ENCODE data around the gene ST8SIA5.

DNA sequence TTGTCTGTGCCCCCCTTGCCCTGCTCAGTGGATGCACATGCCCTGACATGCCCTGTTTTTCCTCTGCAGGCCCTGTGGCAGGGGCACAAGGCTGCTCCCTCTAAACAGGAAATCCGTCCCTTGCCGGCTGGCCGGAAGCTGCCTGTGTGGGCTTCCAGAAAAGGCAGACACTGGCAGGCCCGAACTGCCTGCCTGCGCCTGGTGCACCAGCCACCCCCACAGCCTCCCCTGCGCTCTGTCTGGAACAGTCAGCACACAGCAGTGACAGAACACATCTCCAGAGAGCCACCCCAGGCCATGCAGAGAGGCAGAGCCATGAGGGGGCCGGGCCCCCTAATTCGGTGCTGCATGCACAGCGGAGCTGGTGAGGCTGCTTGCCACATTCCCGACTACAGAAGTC, 133.3 kb downstream of the ST8SIA5 start:
- TF ChIP-seq, protein P1, sequence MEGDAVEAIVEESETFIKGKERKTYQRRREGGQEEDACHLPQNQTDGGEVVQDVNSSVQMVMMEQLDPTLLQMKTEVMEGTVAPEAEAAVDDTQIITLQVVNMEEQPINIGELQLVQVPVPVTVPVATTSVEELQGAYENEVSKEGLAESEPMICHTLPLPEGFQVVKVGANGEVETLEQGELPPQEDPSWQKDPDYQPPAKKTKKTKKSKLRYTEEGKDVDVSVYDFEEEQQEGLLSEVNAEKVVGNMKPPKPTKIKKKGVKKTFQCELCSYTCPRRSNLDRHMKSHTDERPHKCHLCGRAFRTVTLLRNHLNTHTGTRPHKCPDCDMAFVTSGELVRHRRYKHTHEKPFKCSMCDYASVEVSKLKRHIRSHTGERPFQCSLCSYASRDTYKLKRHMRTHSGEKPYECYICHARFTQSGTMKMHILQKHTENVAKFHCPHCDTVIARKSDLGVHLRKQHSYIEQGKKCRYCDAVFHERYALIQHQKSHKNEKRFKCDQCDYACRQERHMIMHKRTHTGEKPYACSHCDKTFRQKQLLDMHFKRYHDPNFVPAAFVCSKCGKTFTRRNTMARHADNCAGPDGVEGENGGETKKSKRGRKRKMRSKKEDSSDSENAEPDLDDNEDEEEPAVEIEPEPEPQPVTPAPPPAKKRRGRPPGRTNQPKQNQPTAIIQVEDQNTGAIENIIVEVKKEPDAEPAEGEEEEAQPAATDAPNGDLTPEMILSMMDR (IDR thresholded peaks at IDR 0.05 in 8 of 11, conservative IDR thresholded peaks at IDR 0.05 in 3 of 11): no peak
- TF ChIP-seq POLR2A (IDR thresholded peaks at IDR 0.05): no peak
- peak; percentile 74 to 86 (median 79) for TF ChIP-seq POLR2AphosphoS5 (IDR thresholded peaks at IDR 0.05)
